GM10266 (cell line): ENCODE results near the gene PAM16.

Experiments
- DNase-seq: peaks from one replicate; pipeline ENCODE4 v3.0.0; 2012; ENCODE audit errors: extremely low spot score
- TF ChIP-seq, protein P1 (sequence below): IDR thresholded peaks from 2 replicates; pipeline ENCODE4 v1.5.1; 2012; ENCODE audit warnings: mild to moderate bottlenecking, low read depth; ENCODE audit not compliant: control insufficient read depth, insufficient read depth; ENCODE audit errors: missing control alignments

Gene PAM16

DNA sequence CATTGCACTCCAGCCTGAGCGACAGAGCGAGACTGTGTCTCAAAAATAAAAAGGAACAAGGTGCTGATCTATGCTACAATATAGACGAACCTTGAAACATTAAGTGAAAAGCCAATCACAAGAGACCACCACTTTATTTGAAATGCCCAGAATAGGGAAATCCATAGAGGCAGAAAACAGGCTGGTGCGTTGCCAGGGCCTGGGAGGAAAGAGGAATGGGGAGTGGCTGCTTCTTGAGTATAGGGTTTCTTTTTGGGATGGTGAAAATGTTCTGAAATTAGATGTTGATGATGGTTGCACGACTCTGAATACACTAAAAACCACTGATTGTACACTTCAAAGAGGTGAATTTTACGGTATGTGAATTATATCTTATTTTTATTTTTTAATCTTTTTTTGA, 55.5 kb downstream of the PAM16 start:
- TF ChIP-seq, protein P1, sequence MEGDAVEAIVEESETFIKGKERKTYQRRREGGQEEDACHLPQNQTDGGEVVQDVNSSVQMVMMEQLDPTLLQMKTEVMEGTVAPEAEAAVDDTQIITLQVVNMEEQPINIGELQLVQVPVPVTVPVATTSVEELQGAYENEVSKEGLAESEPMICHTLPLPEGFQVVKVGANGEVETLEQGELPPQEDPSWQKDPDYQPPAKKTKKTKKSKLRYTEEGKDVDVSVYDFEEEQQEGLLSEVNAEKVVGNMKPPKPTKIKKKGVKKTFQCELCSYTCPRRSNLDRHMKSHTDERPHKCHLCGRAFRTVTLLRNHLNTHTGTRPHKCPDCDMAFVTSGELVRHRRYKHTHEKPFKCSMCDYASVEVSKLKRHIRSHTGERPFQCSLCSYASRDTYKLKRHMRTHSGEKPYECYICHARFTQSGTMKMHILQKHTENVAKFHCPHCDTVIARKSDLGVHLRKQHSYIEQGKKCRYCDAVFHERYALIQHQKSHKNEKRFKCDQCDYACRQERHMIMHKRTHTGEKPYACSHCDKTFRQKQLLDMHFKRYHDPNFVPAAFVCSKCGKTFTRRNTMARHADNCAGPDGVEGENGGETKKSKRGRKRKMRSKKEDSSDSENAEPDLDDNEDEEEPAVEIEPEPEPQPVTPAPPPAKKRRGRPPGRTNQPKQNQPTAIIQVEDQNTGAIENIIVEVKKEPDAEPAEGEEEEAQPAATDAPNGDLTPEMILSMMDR: no peak

DNA sequence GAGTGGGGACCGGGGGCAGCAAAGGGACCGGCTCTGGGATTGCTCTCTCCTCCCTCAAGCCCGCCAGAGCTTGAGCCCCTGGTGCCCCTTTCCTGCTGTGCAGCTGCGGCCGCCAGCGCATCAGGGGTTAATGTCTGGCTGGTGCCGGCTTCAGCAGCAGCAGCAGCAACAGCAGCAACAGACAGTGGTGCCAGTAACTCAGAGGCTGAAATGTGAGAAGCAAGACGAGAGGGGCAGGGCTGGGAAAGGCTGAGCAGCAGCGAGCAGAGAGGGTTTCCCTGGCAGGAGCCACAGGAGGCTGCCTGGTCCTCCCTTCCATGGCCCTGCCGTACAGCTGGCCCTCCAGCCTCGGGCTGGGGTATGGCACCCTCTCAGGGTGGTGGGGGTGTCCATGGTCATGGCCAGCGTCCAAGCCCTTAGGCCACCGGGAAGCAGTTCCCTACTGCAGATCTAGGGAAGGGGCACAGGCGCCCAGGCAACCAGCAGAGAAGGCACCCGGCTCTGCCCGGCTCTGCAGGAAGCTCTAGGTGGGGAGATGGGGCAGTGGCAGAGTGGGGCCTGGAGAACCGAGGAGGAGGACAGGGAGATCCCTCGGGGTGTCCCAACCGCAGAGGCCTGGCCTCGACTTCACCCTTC, 57.2 kb downstream of the PAM16 start:
- no peak for DNase-seq
- TF ChIP-seq, protein P1: no peak

More for the DNA sequence above, 55.5 kb downstream of the PAM16 start:
- no peak for DNase-seq

DNA sequence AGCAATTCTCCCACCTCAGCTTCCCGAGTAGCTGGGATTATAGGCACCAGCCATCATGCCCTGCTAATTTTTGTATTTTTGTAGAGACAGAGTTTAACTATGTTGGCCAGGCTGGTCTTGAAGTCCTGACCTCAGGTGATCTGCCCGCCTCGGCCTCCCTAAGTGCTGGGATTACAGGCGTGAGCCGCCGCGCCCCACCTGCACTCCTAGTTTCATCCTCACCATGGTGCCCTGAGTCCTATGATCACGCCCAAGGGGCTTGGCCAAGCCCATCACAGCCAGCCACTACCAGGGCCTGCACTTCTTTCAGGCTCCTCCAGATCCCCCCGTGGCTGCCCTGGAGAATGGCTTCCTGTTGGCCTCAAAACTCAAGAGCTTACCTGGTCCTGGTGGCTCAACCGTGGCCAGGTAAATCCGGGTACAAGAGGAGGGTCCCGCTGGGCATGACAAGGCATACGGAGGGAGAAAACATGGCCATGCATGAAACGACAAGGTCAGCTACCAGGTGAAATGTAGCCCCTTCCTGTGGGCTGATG, 57.9 kb downstream of the PAM16 start:
- DNase-seq: no peak
- TF ChIP-seq, protein P1: no peak

DNA sequence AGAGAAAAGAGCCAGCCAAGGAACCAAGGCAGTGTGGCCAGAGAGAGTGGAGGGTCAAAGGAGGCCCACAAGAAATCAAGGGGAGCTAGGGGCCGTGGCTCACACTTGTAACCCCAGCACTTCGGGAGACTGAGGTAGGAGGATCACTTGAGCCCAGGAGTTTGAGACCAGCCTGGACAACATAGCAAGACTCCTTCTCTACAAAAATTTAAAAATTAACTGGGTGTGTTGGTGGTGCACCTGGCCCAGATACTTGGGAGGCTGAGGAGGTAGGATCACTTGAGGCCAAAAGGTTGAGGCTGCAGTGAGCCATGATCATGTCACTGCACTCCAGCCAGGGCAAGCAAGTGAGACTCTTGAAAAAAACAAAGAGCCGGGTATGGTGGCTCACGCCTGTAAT, 59.4 kb downstream of the PAM16 start:
- TF ChIP-seq, protein P1: no peak

More for the DNA sequence above, 59.4 kb downstream of the PAM16 start:
- DNase-seq: no peak
